ENCODE data around the gene HTR7.

- no peak for TF ChIP-seq EZH2 (IDR thresholded peaks at IDR 0.05)
- no peak for TF ChIP-seq POLR2AphosphoS5 (IDR thresholded peaks at IDR 0.05; ENCODE audit: borderline replicate concordance, low read depth, low read length)
These were observed 77.4 kb downstream of the HTR7 start for GRCh38 chr10:90780488-90780887.

Measured in SK-N-MC (cell line).